Measurements from ENCODE around the gene RANGRF.

Gene RANGRF

DNA sequence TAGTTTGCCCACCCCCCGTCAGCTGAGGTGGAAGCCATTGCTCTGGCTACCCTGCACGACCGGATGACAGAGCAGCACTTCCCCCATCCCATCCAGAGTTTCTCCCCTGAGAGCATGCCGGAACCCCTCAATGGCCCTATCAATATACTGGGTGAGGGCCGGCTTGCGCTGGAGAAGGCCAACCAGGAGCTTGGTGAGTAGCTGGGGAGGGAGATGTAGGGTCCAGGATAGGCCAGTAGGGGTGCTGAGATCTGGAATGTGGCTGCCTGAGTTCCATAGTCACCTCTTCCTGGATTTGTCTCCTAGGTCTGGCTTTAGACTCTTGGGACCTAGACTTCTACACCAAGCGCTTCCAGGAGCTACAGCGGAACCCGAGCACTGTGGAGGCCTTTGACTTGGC is 33.0 kb upstream of the RANGRF start:
- TF ChIP-seq, protein P1, sequence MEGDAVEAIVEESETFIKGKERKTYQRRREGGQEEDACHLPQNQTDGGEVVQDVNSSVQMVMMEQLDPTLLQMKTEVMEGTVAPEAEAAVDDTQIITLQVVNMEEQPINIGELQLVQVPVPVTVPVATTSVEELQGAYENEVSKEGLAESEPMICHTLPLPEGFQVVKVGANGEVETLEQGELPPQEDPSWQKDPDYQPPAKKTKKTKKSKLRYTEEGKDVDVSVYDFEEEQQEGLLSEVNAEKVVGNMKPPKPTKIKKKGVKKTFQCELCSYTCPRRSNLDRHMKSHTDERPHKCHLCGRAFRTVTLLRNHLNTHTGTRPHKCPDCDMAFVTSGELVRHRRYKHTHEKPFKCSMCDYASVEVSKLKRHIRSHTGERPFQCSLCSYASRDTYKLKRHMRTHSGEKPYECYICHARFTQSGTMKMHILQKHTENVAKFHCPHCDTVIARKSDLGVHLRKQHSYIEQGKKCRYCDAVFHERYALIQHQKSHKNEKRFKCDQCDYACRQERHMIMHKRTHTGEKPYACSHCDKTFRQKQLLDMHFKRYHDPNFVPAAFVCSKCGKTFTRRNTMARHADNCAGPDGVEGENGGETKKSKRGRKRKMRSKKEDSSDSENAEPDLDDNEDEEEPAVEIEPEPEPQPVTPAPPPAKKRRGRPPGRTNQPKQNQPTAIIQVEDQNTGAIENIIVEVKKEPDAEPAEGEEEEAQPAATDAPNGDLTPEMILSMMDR (IDR thresholded peaks at IDR 0.05), result no peak

- TF ChIP-seq, protein P1 (IDR thresholded peaks at IDR 0.05), result no peak
These were observed 32.2 kb upstream of the RANGRF start for GRCh38 chr17:8256291-8256690.

- TF ChIP-seq, protein P1 (IDR thresholded peaks at IDR 0.05), result no peak
These were observed 31.8 kb upstream of the RANGRF start for GRCh38 chr17:8256691-8257090.

- TF ChIP-seq, protein P1 (IDR thresholded peaks at IDR 0.05), result no peak
These were observed 30.7 kb upstream of the RANGRF start for GRCh38 chr17:8257801-8258200.

GRCh38 chr17:8264320-8264719 is 24.1 kb upstream of the RANGRF start:
- TF ChIP-seq, protein P1 (IDR thresholded peaks at IDR 0.05), result no peak

GRCh38 chr17:8264836-8265542 is 23.5 kb upstream of the RANGRF start:
- TF ChIP-seq, protein P1 (IDR thresholded peaks at IDR 0.05), result no peak

DNA sequence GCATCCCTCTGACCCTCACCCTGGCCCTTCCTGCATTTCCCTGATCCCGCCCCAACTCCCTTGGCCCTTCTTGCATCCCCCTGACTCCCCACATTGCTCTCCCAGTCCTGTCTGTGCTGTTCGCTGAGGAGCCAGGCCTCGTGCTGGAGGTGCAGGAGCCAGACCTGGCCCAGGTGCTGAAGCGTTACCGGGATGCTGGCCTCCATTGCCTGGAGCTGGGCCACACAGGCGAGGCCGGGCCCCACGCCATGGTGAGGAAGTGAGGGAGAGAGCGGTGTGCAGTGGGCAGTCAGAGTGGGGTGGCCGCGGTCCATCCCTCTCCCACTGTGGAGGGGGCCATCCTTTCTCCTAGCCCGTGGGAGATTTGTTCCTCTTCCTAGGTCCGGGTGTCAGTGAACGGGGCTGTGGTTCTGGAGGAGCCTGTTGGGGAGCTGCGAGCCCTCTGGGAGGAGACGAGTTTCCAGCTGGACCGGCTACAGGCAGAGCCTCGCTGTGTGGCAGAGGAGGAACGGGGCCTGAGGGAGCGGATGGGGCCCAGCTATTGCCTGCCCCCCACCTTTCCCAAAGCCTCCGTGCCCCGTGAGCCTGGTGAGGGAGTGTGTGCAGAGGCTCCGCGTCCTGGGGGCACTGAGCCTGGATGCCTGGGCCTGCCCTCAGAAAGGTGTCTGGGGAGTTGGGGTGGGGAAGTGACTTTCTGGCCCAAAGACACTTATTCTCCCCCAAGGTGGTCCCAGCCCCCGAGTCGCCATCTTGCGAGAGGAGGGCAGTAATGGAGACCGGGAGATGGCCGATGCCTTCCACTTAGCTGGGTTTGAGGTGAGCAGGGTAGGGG is 21.6 kb upstream of the RANGRF start:
- TF ChIP-seq, protein P1 (IDR thresholded peaks at IDR 0.05), result no peak

All from LNCAP (cell line).